KMS-11 (cell line): Measurements from ENCODE around the gene PNLIP.

Source experiments
- H2AFZ ChIP-seq: fragments of 200-600 bp; sonication (generic); 2 replicates; pipeline ENCODE4 v1.6.1; 2016; ENCODE audit warnings: antibody characterized with exemption, mixed run types, low read depth
- H3K27ac ChIP-seq: fragments of 200-600 bp; sonication (generic); 2 replicates; pipeline ENCODE4 v1.6.1; 2016; ENCODE audit warnings: mild to moderate bottlenecking, mixed run types
- H3K27me3 ChIP-seq: fragments of 200-600 bp; sonication (generic); 2 replicates; pipeline ENCODE4 v1.6.1; 2017; ENCODE audit warnings: mild to moderate bottlenecking, low read depth, mixed run types, moderate library complexity; ENCODE audit not compliant: insufficient read depth
- H3K36me3 ChIP-seq: fragments of 200-600 bp; sonication (generic); 2 replicates; pipeline ENCODE4 v1.6.1; 2017; ENCODE audit warnings: mild to moderate bottlenecking, mixed run types; ENCODE audit not compliant: insufficient read depth
- H3K4me1 ChIP-seq: fragments of 200-600 bp; sonication (generic); 2 replicates; pipeline ENCODE4 v1.6.1; 2016; ENCODE audit warnings: mild to moderate bottlenecking, low read depth, mixed run types; ENCODE audit not compliant: poor library complexity, severe bottlenecking
- H3K4me2 ChIP-seq: fragments of 200-600 bp; sonication (generic); 2 replicates; pipeline ENCODE4 v1.7.0; 2016; ENCODE audit warnings: mild to moderate bottlenecking, mixed run types
- H3K4me3 ChIP-seq: fragments of 200-600 bp; sonication (generic); IDR thresholded peaks from 2 replicates; pipeline ENCODE4 v1.6.1; 2017; ENCODE audit warnings: low read depth, low read length, mixed read lengths; ENCODE audit not compliant: insufficient read depth
- H3K79me2 ChIP-seq: fragments of 200-600 bp; sonication (generic); 2 replicates; pipeline ENCODE4 v1.6.1; 2016; ENCODE audit warnings: low read depth, mixed run types; ENCODE audit not compliant: insufficient read depth
- H3K9ac ChIP-seq: fragments of 200-600 bp; sonication (generic); 2 replicates; pipeline ENCODE4 v1.6.1; 2016; ENCODE audit warnings: mild to moderate bottlenecking, mixed run types
- H4K20me1 ChIP-seq: fragments of 200-600 bp; sonication (generic); 2 replicates; pipeline ENCODE4 v1.6.1; 2016; ENCODE audit warnings: mild to moderate bottlenecking, mixed run types; ENCODE audit not compliant: insufficient read depth
- TF ChIP-seq, protein P1 (sequence below): fragments of 200-600 bp; sonication (generic); conservative IDR thresholded peaks from 2 replicates; pipeline ENCODE4 v1.6.1; 2017; ENCODE audit warnings: low read depth, mild to moderate bottlenecking, antibody characterized with exemption, low read length, moderate library complexity, mixed read lengths

Gene PNLIP

DNA sequence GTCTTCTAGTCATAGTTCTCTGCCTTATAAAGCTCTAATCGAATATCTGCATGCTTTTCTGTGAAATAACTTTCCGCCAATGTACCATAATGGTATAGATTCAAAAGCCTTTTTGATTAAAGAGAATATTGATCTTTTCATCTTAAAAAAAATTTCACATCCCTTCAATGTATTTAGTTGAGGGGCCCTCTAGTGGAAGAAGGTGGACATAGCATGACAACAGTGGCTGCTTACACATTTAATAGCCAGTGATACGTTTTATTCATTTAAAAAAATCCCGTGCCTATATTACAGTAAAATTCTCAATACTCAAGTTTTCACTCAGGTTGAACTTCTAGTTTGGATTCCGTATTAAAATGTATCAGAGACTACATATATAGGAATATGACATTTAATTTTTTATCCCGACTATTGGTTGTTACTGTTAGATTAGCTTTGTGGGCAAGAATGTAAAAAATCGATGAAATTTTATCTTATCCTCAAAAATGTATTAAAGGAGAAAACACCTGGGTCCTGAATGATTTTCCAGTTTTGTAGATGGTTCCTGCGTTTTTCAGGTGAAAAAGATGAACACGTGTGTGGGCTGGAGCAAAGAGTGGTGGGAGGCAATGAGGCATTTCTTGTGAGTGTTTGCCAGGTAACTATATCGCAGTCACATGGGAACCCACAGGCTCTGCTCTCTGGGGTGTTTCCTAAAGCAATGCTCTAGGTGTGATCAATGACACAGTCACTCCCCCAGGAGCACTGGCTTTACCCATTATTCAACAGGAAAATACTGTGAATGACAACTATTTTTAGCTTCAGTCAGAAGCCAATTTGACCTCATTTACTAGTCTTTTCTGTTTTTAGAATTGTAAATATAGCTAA is 24.1 kb upstream of the PNLIP start:
- Histone ChIP-seq H3K27ac (no peak overlapping the region), H3K79me2 (no peaks in the 10 kb centered on the region), H3K27me3 (no peaks in the 10 kb centered on the region), H4K20me1 (no peaks in the 10 kb centered on the region), H3K36me3 (no peaks in the 10 kb centered on the region), H3K4me3 (no peak overlapping the region), H3K4me2 (no peak overlapping the region), H3K9ac (no peak overlapping the region), H3K4me1 (no peaks in the 10 kb centered on the region), H2AFZ (no peak overlapping the region)
- TF ChIP-seq, protein P1, sequence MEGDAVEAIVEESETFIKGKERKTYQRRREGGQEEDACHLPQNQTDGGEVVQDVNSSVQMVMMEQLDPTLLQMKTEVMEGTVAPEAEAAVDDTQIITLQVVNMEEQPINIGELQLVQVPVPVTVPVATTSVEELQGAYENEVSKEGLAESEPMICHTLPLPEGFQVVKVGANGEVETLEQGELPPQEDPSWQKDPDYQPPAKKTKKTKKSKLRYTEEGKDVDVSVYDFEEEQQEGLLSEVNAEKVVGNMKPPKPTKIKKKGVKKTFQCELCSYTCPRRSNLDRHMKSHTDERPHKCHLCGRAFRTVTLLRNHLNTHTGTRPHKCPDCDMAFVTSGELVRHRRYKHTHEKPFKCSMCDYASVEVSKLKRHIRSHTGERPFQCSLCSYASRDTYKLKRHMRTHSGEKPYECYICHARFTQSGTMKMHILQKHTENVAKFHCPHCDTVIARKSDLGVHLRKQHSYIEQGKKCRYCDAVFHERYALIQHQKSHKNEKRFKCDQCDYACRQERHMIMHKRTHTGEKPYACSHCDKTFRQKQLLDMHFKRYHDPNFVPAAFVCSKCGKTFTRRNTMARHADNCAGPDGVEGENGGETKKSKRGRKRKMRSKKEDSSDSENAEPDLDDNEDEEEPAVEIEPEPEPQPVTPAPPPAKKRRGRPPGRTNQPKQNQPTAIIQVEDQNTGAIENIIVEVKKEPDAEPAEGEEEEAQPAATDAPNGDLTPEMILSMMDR, result peak; percentile 77

DNA sequence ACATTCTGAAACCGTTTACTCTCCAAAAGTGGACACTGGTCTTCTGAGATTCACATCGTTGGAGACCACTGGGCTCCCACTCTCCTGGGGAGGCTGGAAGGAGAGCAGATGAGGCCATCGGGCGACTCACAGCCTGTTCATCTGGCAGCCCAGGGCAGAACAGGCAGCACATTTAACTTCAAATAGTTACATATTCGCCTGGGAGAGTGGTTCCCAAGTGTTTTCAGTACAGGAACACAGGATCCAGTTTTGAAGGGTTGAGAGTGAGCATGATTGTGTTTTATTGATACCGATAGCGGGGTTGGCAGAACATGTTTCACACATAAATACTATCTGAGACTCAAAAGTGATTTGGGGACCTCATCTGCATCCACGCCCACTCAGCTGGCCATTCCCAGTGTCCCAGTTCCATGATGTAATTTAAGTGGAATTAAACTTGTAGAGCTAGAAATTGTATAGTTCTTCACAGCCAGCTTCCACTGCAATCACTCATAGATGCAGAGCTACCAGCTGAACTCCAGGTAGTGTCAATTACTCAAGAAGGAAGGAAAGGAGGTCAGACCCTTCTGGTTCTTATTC is 22.8 kb upstream of the PNLIP start:
- no peak overlapping the region for H3K9ac ChIP-seq
- H3K4me3 ChIP-seq, result no peak overlapping the region
- no peaks in the 10 kb centered on the region for H3K79me2 ChIP-seq
- no peaks in the 10 kb centered on the region for H3K4me1 ChIP-seq
- H4K20me1 ChIP-seq, result no peaks in the 10 kb centered on the region
- no peaks in the 10 kb centered on the region for H3K36me3 ChIP-seq
- no peak overlapping the region for H3K4me2 ChIP-seq
- TF ChIP-seq, protein P1, result no peak
- no peak overlapping the region for H3K27ac ChIP-seq
- no peak overlapping the region for H2AFZ ChIP-seq
- H3K27me3 ChIP-seq, result no peaks in the 10 kb centered on the region

DNA sequence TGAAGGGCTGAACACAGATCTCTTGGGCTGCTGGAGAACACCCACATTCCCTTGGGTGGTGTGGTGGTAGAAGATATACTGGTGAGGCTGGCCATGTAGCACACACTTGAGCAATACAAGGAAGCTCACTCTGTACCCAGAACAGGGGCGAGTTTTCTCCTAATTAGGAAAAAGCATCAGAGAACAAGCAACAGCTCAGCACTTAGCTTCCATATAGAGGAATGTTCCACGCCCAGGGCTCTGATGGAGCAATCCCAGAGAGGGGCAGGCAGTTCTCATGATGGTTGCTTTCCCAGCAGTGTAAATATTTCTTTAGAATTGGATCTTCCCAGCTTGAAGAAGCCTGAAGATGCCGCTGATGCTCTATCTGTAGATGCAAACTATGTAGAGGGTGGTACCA is 21.0 kb upstream of the PNLIP start:
- no peaks in the 10 kb centered on the region for H3K27me3 ChIP-seq
- H3K4me2 ChIP-seq, result no peak overlapping the region
- H3K36me3 ChIP-seq, result no peaks in the 10 kb centered on the region
- H3K4me3 ChIP-seq, result no peak overlapping the region
- no peak overlapping the region for H2AFZ ChIP-seq
- H3K27ac ChIP-seq, result no peak overlapping the region
- H3K79me2 ChIP-seq, result no peaks in the 10 kb centered on the region
- TF ChIP-seq, protein P1, result no peak
- H4K20me1 ChIP-seq, result no peaks in the 10 kb centered on the region
- H3K9ac ChIP-seq, result no peak overlapping the region
- no peaks in the 10 kb centered on the region for H3K4me1 ChIP-seq

DNA sequence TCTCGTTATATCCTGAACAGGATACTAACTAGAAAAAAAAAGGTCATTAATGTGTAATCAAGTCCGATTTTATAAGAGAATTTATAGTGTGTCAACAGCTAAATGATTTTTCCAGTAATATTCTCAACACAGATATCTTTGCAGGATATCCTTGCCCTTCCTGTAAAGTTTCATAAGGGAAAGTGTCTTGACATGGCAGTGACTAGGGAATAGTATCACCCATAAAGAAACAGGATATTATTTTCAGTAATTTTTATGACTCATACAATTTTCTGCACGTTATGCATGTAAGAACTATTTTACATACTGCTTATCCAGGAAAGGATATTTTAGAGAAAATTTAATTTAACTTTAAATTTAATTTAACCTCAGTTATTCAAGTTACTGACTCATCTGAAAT is 19.5 kb upstream of the PNLIP start:
- no peaks in the 10 kb centered on the region for H3K4me1 ChIP-seq
- no peaks in the 10 kb centered on the region for H4K20me1 ChIP-seq
- H3K4me2 ChIP-seq, result no peak overlapping the region
- no peak overlapping the region for H3K27ac ChIP-seq
- no peak overlapping the region for H3K9ac ChIP-seq
- TF ChIP-seq, protein P1, result no peak
- H2AFZ ChIP-seq, result no peak overlapping the region
- no peaks in the 10 kb centered on the region for H3K79me2 ChIP-seq
- H3K36me3 ChIP-seq, result no peaks in the 10 kb centered on the region
- H3K27me3 ChIP-seq, result no peaks in the 10 kb centered on the region
- H3K4me3 ChIP-seq, result no peak overlapping the region
